Stimulated activated naive CD8-positive, alpha-beta T cell treated with anti-CD3 and anti-CD28 coated beads, Interleukin-15, Interleukin-2, amounts not matched to agents 100 ng/mL and 50 ng/mL, for 24 hours (primary cell): ENCODE measurements around the gene PHIP.

Source experiments
- H3K27ac Mint-ChIP-seq: one replicate; pipeline ENCODE4 v1.8.0; 2021; ENCODE audit warnings: mild to moderate bottlenecking, mixed read lengths
- H3K27me3 Mint-ChIP-seq: one replicate; pipeline ENCODE4 v1.8.0; 2021; ENCODE audit warnings: mixed read lengths
- H3K36me3 Mint-ChIP-seq: one replicate; pipeline ENCODE4 v1.8.0; 2021; ENCODE audit warnings: low read depth, mixed read lengths
- H3K4me1 Mint-ChIP-seq: one replicate; pipeline ENCODE4 v1.8.0; 2021; ENCODE audit warnings: low read depth, mixed read lengths
- H3K4me3 Mint-ChIP-seq: one replicate; pipeline ENCODE4 v1.8.0; 2021; ENCODE audit warnings: mild to moderate bottlenecking, mixed read lengths
- H3K9me3 Mint-ChIP-seq: one replicate; pipeline ENCODE4 v1.8.0; 2021; ENCODE audit warnings: mixed read lengths

The PHIP gene

GRCh38 chr6:79047072-79047471, 31.0 kb downstream of the PHIP start:
- Mint-ChIP-seq H3K4me3 (no peak overlapping the region), H3K36me3 (peaks cover 48% of the 10 kb centered on the region), H3K9me3 (peaks cover 1% of the 10 kb centered on the region), H3K27ac (no peak overlapping the region), H3K27me3 (no peaks in the 10 kb centered on the region), H3K4me1 (peaks cover 16% of the 10 kb centered on the region)

GRCh38 chr6:79045966-79046365, 32.1 kb downstream of the PHIP start:
- H3K4me1 Mint-ChIP-seq, result peaks cover 24% of the 10 kb centered on the region
- H3K27me3 Mint-ChIP-seq, result no peaks in the 10 kb centered on the region
- no peak overlapping the region for H3K4me3 Mint-ChIP-seq
- H3K9me3 Mint-ChIP-seq, result no peaks in the 10 kb centered on the region
- peaks cover 49% of the 10 kb centered on the region for H3K36me3 Mint-ChIP-seq
- H3K27ac Mint-ChIP-seq, result no peak overlapping the region

GRCh38 chr6:79042799-79043126, 35.3 kb downstream of the PHIP start:
- Mint-ChIP-seq H3K4me1 (peaks cover 51% of the 10 kb centered on the region), H3K27me3 (no peaks in the 10 kb centered on the region), H3K9me3 (no peaks in the 10 kb centered on the region), H3K4me3 (no peak overlapping the region), H3K27ac (no peak overlapping the region), H3K36me3 (peaks cover 60% of the 10 kb centered on the region)

- Mint-ChIP-seq H3K36me3 (peaks cover 63% of the 10 kb centered on the region), H3K27ac (no peak overlapping the region), H3K4me1 (peaks cover 54% of the 10 kb centered on the region)
Measured at GRCh38 chr6:79042088-79042798, 35.8 kb downstream of the PHIP start.

GRCh38 chr6:79040083-79040482, 38.0 kb downstream of the PHIP start:
- Mint-ChIP-seq H3K4me1 (peaks cover 66% of the 10 kb centered on the region), H3K27me3 (no peaks in the 10 kb centered on the region), H3K36me3 (peaks cover 74% of the 10 kb centered on the region), H3K4me3 (no peak overlapping the region), H3K27ac (no peak overlapping the region), H3K9me3 (no peaks in the 10 kb centered on the region)

More at GRCh38 chr6:79042088-79042798, 35.8 kb downstream of the PHIP start:
- H3K4me3 Mint-ChIP-seq, result no peak overlapping the region
- H3K9me3 Mint-ChIP-seq, result no peaks in the 10 kb centered on the region
- no peaks in the 10 kb centered on the region for H3K27me3 Mint-ChIP-seq

- Mint-ChIP-seq H3K27me3 (no peaks in the 10 kb centered on the region), H3K36me3 (peaks cover 81% of the 10 kb centered on the region), H3K4me1 (peaks cover 67% of the 10 kb centered on the region), H3K4me3 (no peak overlapping the region), H3K27ac (no peak overlapping the region), H3K9me3 (no peaks in the 10 kb centered on the region)
Measured at GRCh38 chr6:79038061-79038460, 40.0 kb downstream of the PHIP start.

- Mint-ChIP-seq H3K27me3 (no peaks in the 10 kb centered on the region), H3K4me1 (peaks cover 57% of the 10 kb centered on the region), H3K27ac (peak overlapping the region; percentile 57), H3K9me3 (no peaks in the 10 kb centered on the region), H3K36me3 (peaks cover 76% of the 10 kb centered on the region), H3K4me3 (no peak overlapping the region)
Measured at GRCh38 chr6:79034865-79035264, 43.2 kb downstream of the PHIP start.

- Mint-ChIP-seq H3K36me3 (peaks cover 75% of the 10 kb centered on the region), H3K9me3 (no peaks in the 10 kb centered on the region), H3K27ac (no peak overlapping the region), H3K27me3 (no peaks in the 10 kb centered on the region), H3K4me1 (peaks cover 52% of the 10 kb centered on the region), H3K4me3 (no peak overlapping the region)
Measured at GRCh38 chr6:79033279-79033678, 44.8 kb downstream of the PHIP start.

- H3K36me3 Mint-ChIP-seq, result peaks cover 73% of the 10 kb centered on the region
Measured at GRCh38 chr6:79031821-79032590, 46.0 kb downstream of the PHIP start.

GRCh38 chr6:79030511-79030910, 47.5 kb downstream of the PHIP start:
- H3K4me3 Mint-ChIP-seq, result no peak overlapping the region
- peaks cover 40% of the 10 kb centered on the region for H3K4me1 Mint-ChIP-seq
- no peaks in the 10 kb centered on the region for H3K27me3 Mint-ChIP-seq
- H3K9me3 Mint-ChIP-seq, result no peaks in the 10 kb centered on the region
- peaks cover 64% of the 10 kb centered on the region for H3K36me3 Mint-ChIP-seq
- H3K27ac Mint-ChIP-seq, result no peak overlapping the region

More at GRCh38 chr6:79031821-79032590, 46.0 kb downstream of the PHIP start:
- peaks cover 45% of the 10 kb centered on the region for H3K4me1 Mint-ChIP-seq
- H3K4me3 Mint-ChIP-seq, result no peak overlapping the region
- no peaks in the 10 kb centered on the region for H3K27me3 Mint-ChIP-seq
- no peaks in the 10 kb centered on the region for H3K9me3 Mint-ChIP-seq
- H3K27ac Mint-ChIP-seq, result no peak overlapping the region

GRCh38 chr6:79030023-79030422, 48.0 kb downstream of the PHIP start:
- peaks cover 37% of the 10 kb centered on the region for H3K4me1 Mint-ChIP-seq
- peak overlapping the region; percentile 10 for H3K27ac Mint-ChIP-seq

GRCh38 chr6:79028641-79029314, 49.3 kb downstream of the PHIP start:
- no peak overlapping the region for H3K27ac Mint-ChIP-seq
- peaks cover 64% of the 10 kb centered on the region for H3K36me3 Mint-ChIP-seq

More at GRCh38 chr6:79030023-79030422, 48.0 kb downstream of the PHIP start:
- H3K36me3 Mint-ChIP-seq, result peaks cover 67% of the 10 kb centered on the region
- no peaks in the 10 kb centered on the region for H3K9me3 Mint-ChIP-seq
- no peaks in the 10 kb centered on the region for H3K27me3 Mint-ChIP-seq
- no peak overlapping the region for H3K4me3 Mint-ChIP-seq

GRCh38 chr6:79011940-79012339, 66.1 kb downstream of the PHIP start:
- no peaks in the 10 kb centered on the region for H3K4me1 Mint-ChIP-seq
- H3K9me3 Mint-ChIP-seq, result no peaks in the 10 kb centered on the region
- H3K4me3 Mint-ChIP-seq, result no peak overlapping the region
- peaks cover 74% of the 10 kb centered on the region for H3K36me3 Mint-ChIP-seq
- H3K27ac Mint-ChIP-seq, result no peak overlapping the region
- H3K27me3 Mint-ChIP-seq, result no peaks in the 10 kb centered on the region

More at GRCh38 chr6:79028641-79029314, 49.3 kb downstream of the PHIP start:
- H3K4me3 Mint-ChIP-seq, result no peak overlapping the region
- no peaks in the 10 kb centered on the region for H3K9me3 Mint-ChIP-seq
- no peaks in the 10 kb centered on the region for H3K27me3 Mint-ChIP-seq
- peaks cover 31% of the 10 kb centered on the region for H3K4me1 Mint-ChIP-seq

- H3K4me3 Mint-ChIP-seq, result no peak overlapping the region
- no peak overlapping the region for H3K27ac Mint-ChIP-seq
- no peaks in the 10 kb centered on the region for H3K27me3 Mint-ChIP-seq
- H3K9me3 Mint-ChIP-seq, result no peaks in the 10 kb centered on the region
- H3K36me3 Mint-ChIP-seq, result peaks cover 61% of the 10 kb centered on the region
- H3K4me1 Mint-ChIP-seq, result no peaks in the 10 kb centered on the region
Measured at GRCh38 chr6:79010422-79010821, 67.6 kb downstream of the PHIP start.

GRCh38 chr6:79009819-79010218, 68.2 kb downstream of the PHIP start:
- Mint-ChIP-seq H3K36me3 (peaks cover 55% of the 10 kb centered on the region), H3K27ac (no peak overlapping the region), H3K4me3 (no peak overlapping the region), H3K27me3 (no peaks in the 10 kb centered on the region), H3K4me1 (no peaks in the 10 kb centered on the region), H3K9me3 (no peaks in the 10 kb centered on the region)
